Panc1 (cell line): Measurements from ENCODE around the gene ACACA. TPM values are rescaled to one million over a fixed set of nuclear protein-coding genes. Genes with fewer than 3 reads are reported as not detected.
"Not testable (repeated sequence)": the region's sequence is repeated elsewhere in the genome, so short reads cannot be mapped to it uniquely, and the experiment has no call there.

Source experiments
- ATAC-seq: fragments of 200-7000 bp; cut with Tn5 transposase; 2 replicates; pipeline ENCODE4 v1.9.1; 2020; ENCODE audit warnings: mild to moderate bottlenecking, moderate library complexity
- BruUV-seq: library from RNA; stranded (reverse); fragments of 400-500 nt; replicated peaks from 2 replicates; lab custom pipeline; 2021; lab: Mats Ljungman, UMichigan
- CTCF ChIA-PET: fragments of 300-600 bp; sonication (Branson Sonifier 250); formaldehyde crosslinking; loops from one replicate; lab custom pipeline; 2022; ENCODE audit warnings: antibody characterized with exemption; lab: Charles Lee
- POLR2A ChIA-PET: fragments of 300-600 bp; sonication (Branson Sonifier 250); formaldehyde crosslinking; loops from one replicate; lab custom pipeline; 2022; ENCODE audit warnings: antibody characterized with exemption; lab: Charles Lee
- DNase-seq: peaks from one replicate; pipeline ENCODE4 v3.0.0-alpha.2; 2010; ENCODE audit warnings: low read depth, low spot score
- H3K27ac ChIP-seq: 2 replicates; pipeline ENCODE4 v1.5.1; 2011; ENCODE audit warnings: mild to moderate bottlenecking, low read length, inconsistent platforms
- H3K27me3 ChIP-seq: fragments of 200-500 bp; sonication (Bioruptor generic); 2 replicates; pipeline ENCODE4 v1.6.0; 2014; ENCODE audit warnings: low read length, inconsistent platforms; ENCODE audit not compliant: control insufficient read depth, insufficient read depth
- H3K36me3 ChIP-seq: fragments of 200-500 bp; sonication (Bioruptor generic); 2 replicates; pipeline ENCODE4 v1.5.1; 2014; ENCODE audit warnings: inconsistent platforms, mild to moderate bottlenecking, low read length, moderate library complexity; ENCODE audit not compliant: control insufficient read depth, insufficient read depth
- H3K4me1 ChIP-seq: 2 replicates; pipeline ENCODE4 v1.5.1; 2011; ENCODE audit warnings: inconsistent platforms, mild to moderate bottlenecking, low read length, moderate library complexity; ENCODE audit not compliant: control insufficient read depth, insufficient read depth
- H3K4me3 ChIP-seq, 2 experiments: 2 replicates each; pipeline ENCODE4 v1.5.1; 2011 to 2012; ENCODE audit warnings: low read depth in 2 of 2, low read length in 2 of 2, mild to moderate bottlenecking in 2 of 2, inconsistent platforms in 1 of 2, moderate library complexity in 1 of 2
- H3K9me3 ChIP-seq: fragments of 200-500 bp; sonication (Bioruptor generic); 2 replicates; pipeline ENCODE4 v1.5.1; 2014; ENCODE audit warnings: low read depth, mild to moderate bottlenecking, inconsistent platforms, low read length, moderate library complexity; ENCODE audit not compliant: control insufficient read depth, insufficient read depth
- CTCF ChIP-seq: fragments of 450-650 bp; IDR thresholded peaks from 2 replicates; pipeline ENCODE4 v1.5.1; 2017; ENCODE audit warnings: mild to moderate bottlenecking
- POLR2AphosphoS5 ChIP-seq: IDR thresholded peaks from 2 replicates; pipeline ENCODE4 v1.6.1; 2012; ENCODE audit warnings: mild to moderate bottlenecking, low read depth, low read length, moderate library complexity
- REST ChIP-seq, 2 experiments: IDR thresholded peaks; 2 replicates each; pipeline ENCODE4 v1.6.1; 2011 to 2012; ENCODE audit warnings: low read depth in 2 of 2, control low read depth in 1 of 2, low read length in 1 of 2, mild to moderate bottlenecking in 1 of 2, moderate library complexity in 1 of 2; ENCODE audit not compliant: insufficient read depth in 1 of 2
- SIN3A ChIP-seq: IDR thresholded peaks from 2 replicates; pipeline ENCODE4 v1.6.1; 2012; ENCODE audit warnings: low read depth, mild to moderate bottlenecking, low read length, moderate library complexity, borderline replicate concordance; ENCODE audit not compliant: insufficient read depth
- TCF7L2 ChIP-seq: IDR thresholded peaks from 2 replicates; pipeline ENCODE4 v1.6.1; 2011; ENCODE audit warnings: mild to moderate bottlenecking, low read depth, low read length, inconsistent platforms
- in situ Hi-C: cut with HindIII; loops from 2 replicates; pipeline ENCODE4 v1.10.0; 2016; ENCODE audit warnings: low sequenced_read_pairs, low pct_unique_long_range_greater_than_20kb
- intact Hi-C: fragments of 100-400 bp; cut with micrococcal nuclease; formaldehyde crosslinking; loops from one replicate; pipeline ENCODE4 v1.10.0; 2022; ENCODE audit not compliant: unreplicated experiment
- total RNA-seq: library from RNA; stranded (reverse); gene quantifications from one replicate; pipeline ENCODE4 v1.2.1, GENCODE V29; 2021; ENCODE audit not compliant: unreplicated experiment

Gene ACACA
- total RNA-seq, 1 experiment from 2014 or later, result 131 TPM

DNA sequence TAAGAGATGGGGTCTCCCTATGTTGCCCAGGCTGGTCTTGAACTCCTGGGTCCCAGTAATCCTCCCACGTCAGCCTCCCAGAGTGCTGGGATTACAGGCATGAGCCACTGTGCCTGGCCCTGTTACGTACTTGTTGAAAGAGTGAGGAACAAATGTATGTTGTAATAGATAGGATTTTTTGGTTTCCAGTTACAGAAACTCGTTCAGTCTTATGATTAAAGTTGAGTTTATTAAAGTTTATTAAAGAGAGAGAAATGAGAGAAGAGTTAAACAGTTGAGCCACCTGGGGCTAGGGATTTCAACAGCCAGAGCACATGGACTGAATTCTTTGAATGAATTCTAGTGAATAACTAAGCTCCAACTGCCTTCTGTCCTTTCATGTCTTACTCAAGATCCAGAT is 3.7 kb upstream of the ACACA start:
- ATAC-seq (no peak), DNase-seq (no peak)
- ChIA-PET POLR2A (interaction anchor here (0.6 kb wide), 2 partner anchors 40 to 99 kb away, joined by 5 to 10 read pairs; no protein-coding TSS in a partner anchor), CTCF (no interaction called here)
- TF ChIP-seq REST (IDR thresholded peaks at IDR 0.05; ENCODE audit: insufficient read depth in 1 of 2, low read depth in 2 of 2, low read length in 1 of 2) (no peak), TCF7L2 (no peak), POLR2AphosphoS5 (no peak), SIN3A (no peak), CTCF (no peak)
- no peaks in the 10 kb centered on the region for H3K4me1 ChIP-seq
- H3K4me3 ChIP-seq, result no peak overlapping the region
- no peak overlapping the region for H3K27ac ChIP-seq
- no TSS peak for BruUV-seq
- intact Hi-C loops (no loop called here), in situ Hi-C loops (no loop called here)
- no peaks in the 10 kb centered on the region for H3K27me3 ChIP-seq
- H3K36me3 ChIP-seq, result no peaks in the 10 kb centered on the region; the same call in none of the 2 replicates
- H3K9me3 ChIP-seq, result no peaks in the 10 kb centered on the region

- ATAC-seq, H3K4me1 ChIP-seq, intact Hi-C loops, CTCF ChIA-PET, DNase-seq, H3K4me3 ChIP-seq, in situ Hi-C loops, H3K36me3 ChIP-seq, BruUV-seq, H3K27me3 ChIP-seq, H3K9me3 ChIP-seq, POLR2A ChIA-PET: not testable (repeated sequence)
- peak overlapping the region; percentile 31; the same call in 1 of the 2 replicates for H3K27ac ChIP-seq
Measured at GRCh38 chr17:37408145-37408479, 1.5 kb upstream of the ACACA start.

DNA sequence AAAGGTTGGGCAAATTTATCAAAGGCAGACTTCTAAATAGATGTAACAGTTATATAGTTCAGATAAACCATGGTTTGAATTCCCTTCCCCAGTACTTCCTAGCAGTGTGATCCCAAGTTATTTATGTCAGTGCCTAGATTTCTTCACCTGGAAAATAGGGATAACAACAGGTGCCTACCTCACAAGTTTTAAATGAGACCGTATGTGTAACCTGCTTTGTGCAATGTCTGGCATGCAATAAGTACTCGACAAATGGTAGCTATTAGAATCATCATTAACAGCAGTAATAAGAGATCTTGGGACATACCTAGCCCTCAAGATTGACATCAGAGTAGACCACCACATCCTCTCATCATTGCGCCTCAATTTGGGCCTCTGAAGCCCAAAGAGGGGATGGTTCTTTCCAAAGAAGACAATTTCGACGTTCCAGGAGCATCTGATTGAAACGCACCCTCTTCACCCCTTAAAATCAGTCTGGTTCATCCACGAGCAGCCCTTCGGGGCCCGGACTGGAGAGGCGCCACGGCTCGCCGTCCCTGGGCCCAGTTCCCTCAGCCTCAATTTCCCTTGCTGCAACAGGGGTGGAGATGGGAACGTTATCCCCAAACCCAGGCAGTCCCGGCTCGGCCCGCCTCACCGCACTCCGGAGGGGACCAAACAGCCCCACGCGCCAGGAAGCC is 541 bp downstream of the ACACA start:
- intact Hi-C loops (no loop called here), in situ Hi-C loops (no loop called here)
- peak; percentile 56 for ATAC-seq
- no peaks in the 10 kb centered on the region; the same call in 1 of the 2 replicates for H3K36me3 ChIP-seq
- ChIA-PET POLR2A (interaction anchor here (0.5 kb wide), 1 partner anchor 162 kb away, joined by 7 read pairs; no protein-coding TSS in a partner anchor), CTCF (no interaction called here)
- H3K9me3 ChIP-seq, result no peaks in the 10 kb centered on the region
- peak overlapping the region; percentile 81 to 87 for H3K4me3 ChIP-seq
- no peak for DNase-seq
- H3K4me1 ChIP-seq, result no peaks in the 10 kb centered on the region
- no TSS peak for BruUV-seq
- H3K27me3 ChIP-seq, result no peaks in the 10 kb centered on the region
- no peak for TF ChIP-seq POLR2AphosphoS5
- TF ChIP-seq REST (IDR thresholded peaks at IDR 0.05; ENCODE audit: insufficient read depth in 1 of 2, low read depth in 2 of 2, low read length in 1 of 2), result no peak
- no peak for TF ChIP-seq SIN3A
- no peak for TF ChIP-seq CTCF
- no peak for TF ChIP-seq TCF7L2
- peak overlapping the region; percentile 91 for H3K27ac ChIP-seq
